Left ventricle myocardium inferior (tissue), 1 donor: ENCODE data around the gene SPINDOC. TPM values are rescaled to one million over a fixed set of nuclear protein-coding genes. Genes with fewer than 3 reads are reported as not detected.

Source experiments
- DNase-seq: peaks from one replicate; pipeline ENCODE4 v3.0.0-alpha.2; 2020
- H3K27ac ChIP-seq: fragments of 200-600 bp; replicated peaks from 2 replicates; pipeline ENCODE4 v1.8.0; 2021
- H3K27me3 ChIP-seq: fragments of 200-600 bp; 2 replicates; pipeline ENCODE4 v1.8.0; 2021; ENCODE audit warnings: low read depth
- H3K36me3 ChIP-seq: fragments of 200-600 bp; 2 replicates; pipeline ENCODE4 v1.8.0; 2021
- H3K4me1 ChIP-seq: fragments of 200-600 bp; 2 replicates; pipeline ENCODE4 v1.8.0; 2021
- H3K4me3 ChIP-seq: fragments of 200-600 bp; 2 replicates; pipeline ENCODE4 v1.8.0; 2021; ENCODE audit warnings: mild to moderate bottlenecking, moderate library complexity
- H3K9me3 ChIP-seq: fragments of 200-600 bp; replicated peaks from 2 replicates; pipeline ENCODE4 v1.8.0; 2021
- intact Hi-C: fragments of 100-400 bp; cut with micrococcal nuclease; formaldehyde crosslinking; loops from one replicate; pipeline ENCODE4 v1.11.0; 2022
- total RNA-seq: library from RNA; stranded (reverse); fragmentation: NEBNext Ultra II Directional; extraction: Animal tissue kit (Norgen Biotek cat#: 25700); gene quantifications from one replicate; pipeline ENCODE4 v1.2.1, GENCODE V29; 2021
- TF ChIP-seq, protein P1 (sequence below): fragments of 200-600 bp; IDR thresholded peaks from 2 replicates; pipeline ENCODE4 v1.8.0; 2021; ENCODE audit warnings: antibody characterized with exemption, mild to moderate bottlenecking, borderline replicate concordance
- donor health status: DM: no; HTN: yes; CAD: no; lungs with severe emphysema.

SPINDOC gene
- total RNA-seq, 1 donor from 2014 or later: 14.0 TPM

DNA sequence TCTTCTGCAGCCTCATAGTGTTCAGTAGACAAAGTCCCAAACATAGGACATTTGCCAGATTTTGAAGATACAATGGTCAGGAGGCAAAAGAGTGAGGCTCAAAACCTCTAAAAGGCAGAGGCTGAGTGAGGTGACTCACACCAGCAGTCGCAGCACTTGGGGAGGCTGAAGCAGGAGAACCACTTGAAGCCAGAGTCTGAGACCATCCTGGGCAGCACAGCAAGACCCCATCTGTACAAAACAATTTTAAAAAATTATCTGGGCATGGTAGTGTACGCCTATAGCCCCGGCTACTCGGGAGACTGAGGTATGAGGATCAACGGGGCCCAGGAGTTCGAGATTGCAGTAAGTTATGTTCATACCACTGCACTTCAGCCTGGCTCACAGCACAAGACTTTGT, 30.5 kb upstream of the SPINDOC start:
- Histone ChIP-seq H3K4me1 (peaks cover 14% of the 10 kb centered on the region), H3K4me3 (no peak overlapping the region), H3K27ac (no peak overlapping the region), H3K36me3 (no peaks in the 10 kb centered on the region), H3K9me3 (no peaks in the 10 kb centered on the region), H3K27me3 (no peaks in the 10 kb centered on the region)
- DNase-seq: no peak
- intact Hi-C loops: no loop called here
- TF ChIP-seq, protein P1, sequence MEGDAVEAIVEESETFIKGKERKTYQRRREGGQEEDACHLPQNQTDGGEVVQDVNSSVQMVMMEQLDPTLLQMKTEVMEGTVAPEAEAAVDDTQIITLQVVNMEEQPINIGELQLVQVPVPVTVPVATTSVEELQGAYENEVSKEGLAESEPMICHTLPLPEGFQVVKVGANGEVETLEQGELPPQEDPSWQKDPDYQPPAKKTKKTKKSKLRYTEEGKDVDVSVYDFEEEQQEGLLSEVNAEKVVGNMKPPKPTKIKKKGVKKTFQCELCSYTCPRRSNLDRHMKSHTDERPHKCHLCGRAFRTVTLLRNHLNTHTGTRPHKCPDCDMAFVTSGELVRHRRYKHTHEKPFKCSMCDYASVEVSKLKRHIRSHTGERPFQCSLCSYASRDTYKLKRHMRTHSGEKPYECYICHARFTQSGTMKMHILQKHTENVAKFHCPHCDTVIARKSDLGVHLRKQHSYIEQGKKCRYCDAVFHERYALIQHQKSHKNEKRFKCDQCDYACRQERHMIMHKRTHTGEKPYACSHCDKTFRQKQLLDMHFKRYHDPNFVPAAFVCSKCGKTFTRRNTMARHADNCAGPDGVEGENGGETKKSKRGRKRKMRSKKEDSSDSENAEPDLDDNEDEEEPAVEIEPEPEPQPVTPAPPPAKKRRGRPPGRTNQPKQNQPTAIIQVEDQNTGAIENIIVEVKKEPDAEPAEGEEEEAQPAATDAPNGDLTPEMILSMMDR: no peak

- no peak overlapping the region for H3K4me3 ChIP-seq
- no peak for DNase-seq
- no peaks in the 10 kb centered on the region for H3K9me3 ChIP-seq
- TF ChIP-seq, protein P1: no peak
- peaks cover 7% of the 10 kb centered on the region for H3K4me1 ChIP-seq
- no peaks in the 10 kb centered on the region for H3K36me3 ChIP-seq
- intact Hi-C loops: no loop called here
- no peak overlapping the region for H3K27ac ChIP-seq
- H3K27me3 ChIP-seq: no peaks in the 10 kb centered on the region
Measured at GRCh38 chr11:63783925-63784592, 29.2 kb upstream of the SPINDOC start.

GRCh38 chr11:63785823-63786222, 27.4 kb upstream of the SPINDOC start:
- Histone ChIP-seq H3K4me3 (no peak overlapping the region), H3K27me3 (no peaks in the 10 kb centered on the region), H3K4me1 (no peaks in the 10 kb centered on the region), H3K27ac (no peak overlapping the region), H3K36me3 (no peaks in the 10 kb centered on the region), H3K9me3 (peaks cover 3% of the 10 kb centered on the region)
- intact Hi-C loops: no loop called here
- DNase-seq: no peak
- TF ChIP-seq, protein P1: no peak

DNA sequence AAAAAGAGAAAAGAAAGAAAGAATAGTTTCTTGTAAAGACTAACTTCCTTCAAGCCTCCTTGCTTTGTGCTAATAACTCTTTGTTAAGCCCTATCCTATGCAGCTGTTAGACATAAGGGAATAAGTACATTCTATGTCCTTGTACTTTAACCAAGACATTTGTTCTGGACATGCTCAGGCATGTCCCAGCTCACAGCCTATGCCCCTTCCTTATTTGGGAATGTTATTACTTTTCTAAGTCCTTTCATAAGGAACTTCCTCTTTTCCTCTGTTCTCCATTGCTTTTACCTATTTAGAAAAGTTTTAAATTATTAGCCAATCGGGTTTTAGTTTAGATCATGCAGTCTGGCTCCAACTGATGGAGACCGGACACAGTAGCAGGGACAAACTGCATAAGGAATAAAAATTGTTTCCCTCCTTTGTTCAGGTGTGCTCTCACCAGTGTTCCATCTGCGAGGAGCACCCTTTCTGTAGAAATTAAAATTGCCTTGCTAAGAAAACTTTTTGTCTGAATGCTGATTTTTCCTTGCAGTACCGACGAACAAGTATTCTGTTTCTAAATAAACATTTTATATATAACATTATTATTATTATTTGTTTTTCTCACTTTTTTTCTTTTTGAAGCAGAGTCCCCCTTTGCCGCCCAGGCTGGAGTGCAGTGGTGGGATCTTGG, 21.6 kb upstream of the SPINDOC start:
- no peaks in the 10 kb centered on the region for H3K36me3 ChIP-seq
- TF ChIP-seq, protein P1: no peak
- peaks cover 5% of the 10 kb centered on the region for H3K4me1 ChIP-seq
- no peak for DNase-seq
- no peak overlapping the region for H3K27ac ChIP-seq
- intact Hi-C loops: no loop called here
- peaks cover 24% of the 10 kb centered on the region for H3K9me3 ChIP-seq
- H3K27me3 ChIP-seq: no peaks in the 10 kb centered on the region
- H3K4me3 ChIP-seq: no peak overlapping the region

GRCh38 chr11:63793161-63793560, 20.1 kb upstream of the SPINDOC start:
- TF ChIP-seq, protein P1: no peak
- DNase-seq: no peak
- Histone ChIP-seq H3K4me1 (peaks cover 9% of the 10 kb centered on the region), H3K27me3 (no peaks in the 10 kb centered on the region), H3K36me3 (no peaks in the 10 kb centered on the region), H3K27ac (no peak overlapping the region), H3K4me3 (no peak overlapping the region), H3K9me3 (peaks cover 24% of the 10 kb centered on the region)
- intact Hi-C loops: no loop called here
